GM23338 (cell line): Measurements from ENCODE around the gene DMD. TPM values are rescaled to one million over a fixed set of nuclear protein-coding genes. Genes with fewer than 3 reads are reported as not detected.

ENCODE experiments used
- ATAC-seq: fragments of 200-7000 bp; cut with Tn5 transposase; 3 replicates; pipeline ENCODE4 v1.9.1; 2020
- DNase-seq: peaks from one replicate; pipeline ENCODE4 v3.0.0-alpha.2; 2015; ENCODE audit warnings: low spot score
- H2AFZ ChIP-seq: fragments of 200-600 bp; sonication (generic); 2 replicates; pipeline ENCODE4 v1.8.0; 2016; ENCODE audit warnings: antibody characterized with exemption, mild to moderate bottlenecking, moderate library complexity
- H3F3A ChIP-seq: fragments of 200-600 bp; sonication (generic); replicated peaks from 2 replicates; pipeline ENCODE4 v1.8.0; 2017; ENCODE audit warnings: antibody characterized with exemption, mixed run types, low read depth
- H3K27ac ChIP-seq: fragments of 200-600 bp; sonication (generic); 2 replicates; pipeline ENCODE4 v1.6.1; 2016; ENCODE audit warnings: low read depth
- H3K27me3 ChIP-seq: fragments of 200-600 bp; sonication (generic); 2 replicates; pipeline ENCODE4 v1.8.0; 2016; ENCODE audit warnings: mild to moderate bottlenecking, mixed run types, moderate library complexity; ENCODE audit not compliant: insufficient read depth
- H3K36me3 ChIP-seq: fragments of 200-600 bp; sonication (generic); 2 replicates; pipeline ENCODE4 v1.8.0; 2016; ENCODE audit warnings: mild to moderate bottlenecking; ENCODE audit not compliant: insufficient read depth
- H3K4me1 ChIP-seq: fragments of 200-600 bp; sonication (generic); 2 replicates; pipeline ENCODE4 v1.8.0; 2016; ENCODE audit warnings: mild to moderate bottlenecking, moderate library complexity; ENCODE audit not compliant: insufficient read depth
- H3K4me2 ChIP-seq: fragments of 200-600 bp; sonication (generic); 2 replicates; pipeline ENCODE4 v1.7.1; 2017; ENCODE audit warnings: mixed run types
- H3K4me3 ChIP-seq: fragments of 200-600 bp; sonication (generic); 2 replicates; pipeline ENCODE4 v1.6.1; 2016; ENCODE audit warnings: mixed run types
- H3K79me2 ChIP-seq: fragments of 200-600 bp; sonication (generic); replicated peaks from 2 replicates; pipeline ENCODE4 v1.8.0; 2017; ENCODE audit warnings: mild to moderate bottlenecking; ENCODE audit not compliant: insufficient read depth
- H3K9me2 ChIP-seq: fragments of 200-600 bp; sonication (generic); 2 replicates; pipeline ENCODE4 v1.8.0; 2017; ENCODE audit not compliant: insufficient read depth
- H4K20me1 ChIP-seq: fragments of 200-600 bp; sonication (generic); replicated peaks from 2 replicates; pipeline ENCODE4 v1.8.0; 2017; ENCODE audit warnings: mild to moderate bottlenecking; ENCODE audit not compliant: insufficient read depth
- H3K27ac Mint-ChIP-seq: 2 replicates; pipeline ENCODE4 v1.8.0; 2020; ENCODE audit warnings: inconsistent platforms, mild to moderate bottlenecking, moderate library complexity, mixed read lengths
- H3K27me3 Mint-ChIP-seq: 3 replicates; pipeline ENCODE4 v1.8.0; 2022; ENCODE audit warnings: low read depth, mild to moderate bottlenecking, moderate library complexity, mixed read lengths, inconsistent platforms; ENCODE audit not compliant: insufficient read depth, poor library complexity
- H3K36me3 Mint-ChIP-seq: 3 replicates; pipeline ENCODE4 v1.8.0; 2021; ENCODE audit warnings: low read depth, mild to moderate bottlenecking, inconsistent platforms, moderate library complexity, mixed read lengths
- H3K4me1 Mint-ChIP-seq: 3 replicates; pipeline ENCODE4 v1.8.0; 2020; ENCODE audit warnings: mild to moderate bottlenecking, inconsistent platforms, mixed read lengths
- H3K4me3 Mint-ChIP-seq: 3 replicates; pipeline ENCODE4 v1.8.0; 2021; ENCODE audit warnings: moderate library complexity, mild to moderate bottlenecking, inconsistent platforms, mixed read lengths
- H3K9me3 Mint-ChIP-seq: 3 replicates; pipeline ENCODE4 v1.8.0; 2020; ENCODE audit warnings: moderate library complexity, mild to moderate bottlenecking, inconsistent platforms, mixed read lengths
- CTCF ChIP-seq, 2 experiments: fragments of 200-600 bp in 1 of 2; sonication (generic) in 1 of 2; conservative IDR thresholded peaks; 2 replicates each; pipeline versions ENCODE4 v1.5.1 to v1.6.1; 2016 to 2017; ENCODE audit warnings: antibody characterized with exemption in 2 of 2, low read depth in 2 of 2, mild to moderate bottlenecking in 2 of 2, moderate library complexity in 1 of 2
- EZH2 ChIP-seq: fragments of 200-600 bp; sonication (generic); IDR thresholded peaks from one replicate; pipeline ENCODE4 v1.8.0; 2017; ENCODE audit warnings: antibody characterized with exemption, mild to moderate bottlenecking, low read depth; ENCODE audit not compliant: unreplicated experiment
- JUNB ChIP-seq: IDR thresholded peaks from one replicate; pipeline ENCODE4 v1.6.1; 2016; ENCODE audit warnings: antibody characterized with exemption; ENCODE audit not compliant: unreplicated experiment
- POLR2AphosphoS5 ChIP-seq: IDR thresholded peaks from 2 replicates; pipeline ENCODE4 v1.6.1; 2016; ENCODE audit warnings: antibody characterized with exemption, low read depth
- STAT1 ChIP-seq: IDR thresholded peaks from one replicate; pipeline ENCODE4 v1.6.1; 2016; ENCODE audit warnings: antibody characterized with exemption; ENCODE audit not compliant: unreplicated experiment
- ZNF331 ChIP-seq: fragments of 250-450 bp; sonication (Bioruptor Pico); IDR thresholded peaks from 2 replicates; pipeline ENCODE4 v1.5.0; 2020; ENCODE audit warnings: low read depth, mild to moderate bottlenecking, moderate library complexity
- ZNF462 ChIP-seq: fragments of 250-450 bp; sonication (Bioruptor Pico); IDR thresholded peaks from 2 replicates; pipeline ENCODE4 v1.5.0; 2020; ENCODE audit warnings: mild to moderate bottlenecking, moderate library complexity
- polyA plus RNA-seq: library from polyadenylated mRNA; unstranded; fragments of >200 nt; fragmentation: Nextera tagmentation; extraction: Ambion mirVana; gene quantifications from 2 replicates; pipeline ENCODE4 v1.2.1, GENCODE V29; 2016
- total RNA-seq: library from RNA; depleted of rRNA; stranded (reverse); fragments of >200 nt; shearing (Covaris generic); gene quantifications from 2 replicates; pipeline ENCODE4 v1.2.3, GENCODE V29; 2014

Gene DMD
- total and polyA plus RNA-seq, 2 experiments from 2014 or later, result 4.5 to 7.6 TPM

GRCh38 chrX:32280489-32280888, 930.9 kb downstream of the DMD start:
- no peaks in the 10 kb centered on the region for H3K36me3 ChIP-seq
- Mint-ChIP-seq H3K4me3 (no peak overlapping the region), H3K4me1 (no peaks in the 10 kb centered on the region), H3K27me3 (no peaks in the 10 kb centered on the region), H3K36me3 (no peaks in the 10 kb centered on the region), H3K9me3 (no peaks in the 10 kb centered on the region), H3K27ac (no peak overlapping the region)
- no peaks in the 10 kb centered on the region for H4K20me1 ChIP-seq
- ATAC-seq, result no peak
- H3K9me2 ChIP-seq, result no peaks in the 10 kb centered on the region
- no peaks in the 10 kb centered on the region for H3K4me1 ChIP-seq
- no peak overlapping the region for H2AFZ ChIP-seq
- no peak for TF ChIP-seq ZNF462
- TF ChIP-seq CTCF (conservative IDR thresholded peaks at IDR 0.05; ENCODE audit: low read depth in 2 of 2), result no peak
- TF ChIP-seq STAT1, result no peak
- TF ChIP-seq POLR2AphosphoS5, result no peak
- no peak for TF ChIP-seq JUNB
- TF ChIP-seq EZH2, result no peak
- TF ChIP-seq ZNF331 (CRISPR knock-in tag), result no peak
- no peak overlapping the region for H3K27ac ChIP-seq
- H3F3A ChIP-seq, result no peaks in the 10 kb centered on the region
- H3K4me3 ChIP-seq, result no peak overlapping the region
- no peaks in the 10 kb centered on the region for H3K79me2 ChIP-seq
- no peak overlapping the region for H3K4me2 ChIP-seq
- no peak for DNase-seq
- no peaks in the 10 kb centered on the region for H3K27me3 ChIP-seq
